ENCODE measurements around the gene EML6.

Gene EML6

DNA sequence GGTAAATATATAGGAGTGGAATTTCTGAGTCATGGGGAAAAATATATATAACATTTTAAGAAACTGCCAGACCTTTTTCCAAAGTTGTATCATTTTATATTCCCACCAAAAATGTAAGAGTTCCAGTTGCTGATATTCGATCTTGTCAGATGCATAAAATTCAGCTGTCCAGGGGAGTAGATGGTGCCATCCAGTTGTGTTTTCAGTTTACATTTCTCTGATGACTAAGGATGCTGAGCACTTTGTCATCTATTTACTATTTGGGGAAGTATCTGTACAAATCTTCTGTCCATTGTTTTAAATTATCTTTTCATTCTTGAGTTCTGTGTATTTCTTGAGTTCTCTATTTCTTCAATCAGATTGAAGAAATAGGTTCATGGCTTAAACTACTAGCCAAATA lies 200.7 kb downstream of the EML6 start:
- no peak for DNase-seq

DNA sequence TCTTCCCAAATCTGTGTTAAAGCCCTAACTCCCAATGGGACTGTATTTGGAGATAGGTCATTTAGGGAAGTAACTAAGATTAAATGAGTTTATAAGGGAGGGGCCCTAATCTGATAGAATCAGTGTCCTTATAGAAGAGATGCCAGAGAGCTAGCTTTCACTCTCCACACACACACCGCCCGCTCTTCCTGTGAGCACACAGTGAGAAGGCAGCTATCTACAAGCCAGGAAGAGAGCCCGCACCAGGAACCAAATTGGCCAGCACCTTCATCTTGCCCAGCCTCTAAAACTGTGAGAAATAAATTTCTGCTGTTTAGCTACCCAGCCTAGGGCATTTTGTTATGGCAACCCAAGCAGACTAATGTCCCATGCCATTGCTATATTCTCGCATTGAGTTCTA lies 201.6 kb downstream of the EML6 start:
- no peak for DNase-seq

DNA sequence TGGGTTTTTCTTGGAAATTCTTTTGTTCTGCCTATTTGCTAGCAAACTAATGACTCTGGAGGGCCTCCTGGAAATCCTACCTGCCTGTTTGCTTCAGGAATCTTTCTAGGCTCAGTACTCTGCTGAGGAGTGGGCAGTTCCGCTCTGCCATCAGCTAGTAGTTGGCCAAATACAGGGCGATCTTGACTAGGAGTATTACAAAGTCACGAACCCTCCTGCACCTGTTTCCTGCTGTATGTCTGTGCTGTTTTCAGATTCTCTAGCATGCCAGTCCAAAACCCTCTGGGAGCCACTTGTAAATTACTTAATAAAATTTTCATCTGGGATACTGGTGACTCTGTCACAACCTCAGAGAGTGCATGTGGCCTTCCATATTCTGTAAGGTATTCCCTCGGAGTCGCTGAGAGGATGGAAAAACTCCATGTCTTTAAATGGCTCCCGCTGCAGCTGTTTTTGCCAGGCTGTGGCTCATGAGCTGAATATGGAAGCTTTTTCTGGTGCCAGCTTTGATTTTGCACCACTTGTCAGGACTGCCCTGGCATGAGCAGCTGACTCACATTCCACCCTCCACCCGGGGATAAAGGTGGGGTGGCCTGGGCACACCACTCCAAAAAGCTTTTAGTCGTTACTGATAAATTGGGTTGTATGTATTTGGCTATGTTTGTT lies 203.8 kb downstream of the EML6 start:
- no peak for DNase-seq

DNA sequence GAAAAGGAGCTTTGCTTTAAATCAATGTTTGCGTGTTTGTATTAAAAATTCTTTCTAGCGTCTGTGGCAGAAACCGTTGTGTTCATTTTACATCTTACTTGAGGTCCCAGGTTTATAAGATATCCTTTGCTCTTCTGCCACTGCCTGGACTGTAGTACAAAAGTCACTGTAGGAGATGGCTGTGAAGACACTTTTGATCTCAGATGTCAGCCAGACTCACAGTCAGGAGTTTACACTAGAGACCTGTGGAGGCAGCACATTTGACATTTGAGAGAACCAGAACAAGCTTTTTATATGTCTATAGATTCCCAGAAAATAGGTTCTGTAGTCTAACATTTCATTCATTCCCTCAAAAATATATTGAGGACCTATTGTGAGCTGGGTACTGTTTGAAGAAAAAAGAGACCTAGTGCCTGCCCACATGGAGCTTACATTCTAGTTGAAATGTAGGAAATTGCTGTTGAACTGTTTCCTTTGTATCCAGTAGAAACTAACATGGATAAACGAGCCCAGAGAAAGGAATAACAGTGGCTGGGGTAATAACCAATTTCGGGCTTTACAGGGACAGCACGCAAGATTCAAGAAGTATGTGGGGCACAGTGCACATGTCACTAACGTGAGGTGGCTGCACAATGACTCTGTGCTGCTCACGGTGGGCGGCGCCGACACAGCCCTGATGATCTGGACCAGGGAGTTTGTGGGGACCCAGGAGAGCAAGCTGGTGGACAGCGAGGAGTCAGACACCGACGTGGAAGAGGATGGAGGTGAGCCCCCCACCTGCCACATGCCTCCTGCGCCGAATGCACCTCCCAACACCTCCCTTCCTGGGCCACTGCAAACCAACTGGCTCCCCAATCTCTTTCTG lies 204.5 kb downstream of the EML6 start:
- no peak for DNase-seq

DNA sequence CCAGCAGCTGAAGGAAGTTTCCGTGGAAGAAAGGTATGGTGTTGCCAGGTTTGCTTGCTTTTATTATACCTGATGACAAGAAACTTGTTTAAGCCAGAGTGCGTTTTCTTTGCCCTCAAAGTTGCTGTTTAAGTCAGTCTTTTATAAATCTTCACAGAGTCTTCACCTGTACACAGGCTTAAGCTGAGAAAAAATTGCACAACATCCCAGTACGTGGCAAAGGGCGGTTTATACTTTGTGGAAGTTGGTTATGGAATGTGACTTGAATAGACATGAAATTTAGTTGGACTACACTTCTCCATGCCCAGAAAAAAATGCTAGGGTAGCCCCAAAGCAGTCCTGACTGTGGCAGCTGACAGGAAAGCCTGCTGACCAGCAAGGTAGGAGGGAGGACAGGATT lies 205.3 kb downstream of the EML6 start:
- DNase-seq = no peak

DNA sequence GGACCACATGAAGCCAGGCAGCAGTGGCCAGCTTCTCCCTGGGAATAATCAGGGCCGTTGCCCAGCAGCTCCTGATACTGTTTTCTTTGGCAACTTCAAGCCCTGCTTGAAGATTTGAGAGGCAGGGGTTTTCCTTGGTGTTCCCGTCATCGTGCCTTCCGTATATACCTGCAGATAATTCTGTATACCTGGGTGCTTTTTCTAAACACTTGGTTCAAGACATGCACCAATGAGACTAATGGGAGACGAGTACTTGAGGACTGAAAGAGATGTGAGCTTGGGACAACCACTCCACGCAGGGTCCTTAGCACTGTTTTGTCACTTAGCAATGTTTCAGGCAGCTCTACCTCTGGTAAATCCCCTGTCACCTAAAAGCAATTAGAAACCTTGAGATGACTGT lies 208.0 kb downstream of the EML6 start:
- no peak for DNase-seq

DNA sequence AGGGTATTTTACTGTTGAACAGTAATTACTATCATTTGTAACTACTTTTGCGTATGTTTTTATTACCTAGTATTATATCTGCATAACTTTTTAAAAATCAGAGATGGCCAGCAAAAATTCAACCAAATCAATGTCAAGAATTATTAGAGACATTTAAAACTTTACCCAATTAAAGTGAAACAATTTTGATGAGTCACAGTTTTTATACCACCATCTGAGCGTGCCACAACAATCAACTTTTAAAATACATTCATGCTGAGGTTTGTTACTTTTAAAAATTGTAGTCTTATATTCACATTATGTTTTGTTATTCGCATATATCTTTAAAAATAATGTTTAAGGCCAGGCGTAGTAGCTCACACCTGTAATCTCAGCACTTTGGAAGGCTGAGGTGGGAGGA lies 211.9 kb downstream of the EML6 start:
- no peak for DNase-seq

DNA sequence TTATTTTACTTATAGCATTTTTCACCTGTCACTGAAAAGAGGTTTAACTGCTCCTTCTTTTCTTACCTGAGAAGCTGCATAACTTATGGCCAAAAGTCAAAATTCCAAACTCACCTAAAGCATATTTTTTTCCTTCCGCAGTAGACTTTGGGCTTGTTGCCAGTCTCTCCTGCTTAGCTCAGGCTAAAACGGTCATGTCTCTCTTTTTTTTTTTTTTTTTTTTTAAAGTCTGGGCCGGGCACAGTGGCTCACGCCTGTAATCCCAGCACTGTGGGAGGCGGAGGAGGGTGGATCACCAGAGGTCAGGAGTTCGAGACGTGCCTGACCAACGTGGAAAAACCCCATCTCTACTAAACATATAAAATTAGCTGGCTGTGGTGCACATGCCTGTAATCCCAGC lies 213.3 kb downstream of the EML6 start:
- no peak for DNase-seq

DNA sequence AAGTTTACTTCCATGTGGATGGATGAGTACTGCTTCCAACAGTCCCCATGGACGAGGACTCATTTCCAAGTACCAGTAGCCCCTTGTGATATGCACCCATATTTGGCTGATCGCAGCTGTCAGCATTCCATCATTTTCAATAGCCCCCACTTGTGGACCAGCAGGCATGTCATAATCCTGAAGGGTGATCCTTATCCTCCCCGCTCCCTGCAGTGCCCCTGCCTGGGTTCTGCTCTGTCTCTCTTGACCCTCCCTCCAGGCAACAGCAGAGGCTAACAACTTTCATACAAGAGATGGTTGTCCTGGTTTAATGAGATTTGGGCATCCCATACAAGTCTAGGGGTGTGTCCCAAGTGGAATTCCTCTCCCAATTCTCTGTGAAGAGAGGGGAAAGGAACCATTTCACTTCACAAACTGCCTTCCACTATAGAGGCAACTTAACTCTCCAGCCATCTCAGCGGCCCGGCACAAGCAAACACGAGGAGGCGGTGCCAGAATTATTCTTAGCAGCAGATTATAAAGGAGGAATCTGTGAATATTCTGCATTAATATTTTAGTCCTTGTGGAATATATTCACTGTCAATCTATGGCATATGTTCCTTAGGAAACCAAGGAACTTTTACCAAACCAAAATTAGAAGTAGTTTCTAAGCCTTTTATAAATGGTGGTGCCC lies 216.1 kb downstream of the EML6 start:
- DNase-seq = no peak

DNA sequence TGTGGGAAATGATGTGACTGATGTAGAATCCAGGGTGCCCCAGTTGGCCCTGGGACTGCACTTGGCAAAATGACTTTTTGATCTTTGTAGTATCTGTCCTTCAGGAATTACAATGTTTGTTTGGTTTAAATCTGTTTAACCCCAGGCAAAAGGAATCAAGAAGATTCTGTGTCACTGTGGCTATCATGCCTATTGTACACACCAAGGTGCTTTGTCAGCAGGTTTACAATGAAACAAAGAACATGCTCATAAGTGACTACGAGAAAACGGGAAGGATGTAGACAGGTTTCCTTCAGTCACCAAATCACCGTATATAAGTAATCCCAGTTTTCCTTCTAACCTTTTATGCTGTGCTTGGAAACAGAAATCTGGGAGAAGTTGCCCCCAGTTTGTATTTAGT lies 217.3 kb downstream of the EML6 start:
- DNase-seq = no peak

DNA sequence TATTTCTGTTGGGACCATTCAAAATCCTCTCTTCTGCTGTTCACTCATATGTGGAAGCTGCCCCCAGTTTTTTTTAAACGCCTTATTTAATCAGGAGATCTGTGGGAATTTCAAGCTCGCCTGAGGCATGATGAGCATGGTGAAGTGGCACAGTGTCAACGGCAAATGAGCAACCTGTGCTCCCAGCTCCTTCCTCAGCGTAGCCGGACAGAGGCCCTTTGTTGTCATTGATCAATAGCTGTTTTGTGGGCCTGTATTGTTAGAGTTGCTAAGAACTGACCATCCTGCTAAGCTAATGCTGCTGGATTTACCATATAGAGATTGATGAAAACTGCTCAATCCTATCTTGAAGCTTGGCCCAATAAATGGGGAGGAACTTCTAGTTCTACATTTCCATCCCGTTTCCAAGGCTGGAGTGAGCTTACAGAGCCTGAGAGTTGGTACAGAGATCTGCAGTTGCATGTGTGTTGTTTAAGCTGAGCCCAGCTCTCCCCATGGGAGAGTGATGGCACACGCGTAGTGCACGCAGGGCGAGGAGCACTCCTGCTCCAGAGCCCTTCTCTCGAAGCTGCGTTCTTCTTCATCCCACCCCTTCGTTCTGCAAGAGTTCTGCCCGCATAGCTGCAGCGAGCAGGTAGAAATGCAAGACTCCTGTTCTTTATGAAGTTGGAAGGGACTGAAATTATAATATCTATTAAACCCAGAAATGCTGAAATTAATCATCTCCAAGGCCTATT lies 218.0 kb downstream of the EML6 start:
- no peak for DNase-seq

DNA sequence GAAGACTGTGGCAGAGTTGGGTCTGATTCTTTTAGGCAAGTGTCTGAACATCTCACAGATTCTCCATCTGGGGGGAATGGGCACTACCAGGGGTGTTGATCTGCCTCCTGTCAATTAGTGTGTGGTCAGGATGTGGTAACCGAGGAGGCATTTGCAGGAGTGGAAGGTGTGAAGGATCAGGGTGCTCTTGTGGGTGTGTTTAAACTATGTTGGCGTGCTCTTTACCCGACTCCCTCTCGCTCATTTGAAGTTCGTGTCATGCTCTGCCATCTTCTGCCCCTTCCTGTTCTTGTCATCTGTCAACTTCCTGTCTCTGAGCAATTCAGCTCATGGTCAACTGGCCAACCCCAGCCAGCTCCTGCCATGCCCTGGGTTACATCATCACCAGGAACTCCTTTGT lies 218.9 kb downstream of the EML6 start:
- no peak for DNase-seq

DNA sequence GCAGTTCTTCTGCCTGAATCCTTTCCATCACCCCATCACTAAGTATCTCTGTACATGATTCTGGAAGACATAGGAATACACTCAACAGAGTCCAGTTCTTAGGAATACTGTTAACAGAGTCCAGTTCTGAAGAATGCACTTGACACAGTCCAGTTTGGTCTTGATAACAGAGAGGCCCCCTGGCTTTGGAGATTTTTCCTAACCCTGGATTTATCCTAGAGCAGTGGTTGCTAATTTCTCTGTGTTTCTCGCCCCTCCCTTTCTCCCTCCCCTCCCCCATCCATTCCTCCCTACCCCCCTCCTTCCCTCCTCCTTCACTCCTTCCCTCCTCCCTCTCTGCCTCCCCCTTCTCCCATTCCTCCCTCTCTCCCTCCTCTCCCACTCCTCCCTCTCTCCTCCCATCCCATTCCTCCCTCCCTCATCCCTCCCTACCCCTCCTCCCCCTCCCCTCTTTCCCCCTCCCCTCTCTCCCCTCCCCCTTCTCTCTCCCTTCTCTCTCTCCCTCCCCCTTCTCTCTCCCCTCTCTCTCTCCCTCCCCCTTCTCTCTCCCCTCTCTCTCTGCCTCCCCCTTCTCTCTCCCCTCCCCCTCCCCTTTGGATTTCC lies 221.4 kb downstream of the EML6 start:
- no peak for DNase-seq

DNA sequence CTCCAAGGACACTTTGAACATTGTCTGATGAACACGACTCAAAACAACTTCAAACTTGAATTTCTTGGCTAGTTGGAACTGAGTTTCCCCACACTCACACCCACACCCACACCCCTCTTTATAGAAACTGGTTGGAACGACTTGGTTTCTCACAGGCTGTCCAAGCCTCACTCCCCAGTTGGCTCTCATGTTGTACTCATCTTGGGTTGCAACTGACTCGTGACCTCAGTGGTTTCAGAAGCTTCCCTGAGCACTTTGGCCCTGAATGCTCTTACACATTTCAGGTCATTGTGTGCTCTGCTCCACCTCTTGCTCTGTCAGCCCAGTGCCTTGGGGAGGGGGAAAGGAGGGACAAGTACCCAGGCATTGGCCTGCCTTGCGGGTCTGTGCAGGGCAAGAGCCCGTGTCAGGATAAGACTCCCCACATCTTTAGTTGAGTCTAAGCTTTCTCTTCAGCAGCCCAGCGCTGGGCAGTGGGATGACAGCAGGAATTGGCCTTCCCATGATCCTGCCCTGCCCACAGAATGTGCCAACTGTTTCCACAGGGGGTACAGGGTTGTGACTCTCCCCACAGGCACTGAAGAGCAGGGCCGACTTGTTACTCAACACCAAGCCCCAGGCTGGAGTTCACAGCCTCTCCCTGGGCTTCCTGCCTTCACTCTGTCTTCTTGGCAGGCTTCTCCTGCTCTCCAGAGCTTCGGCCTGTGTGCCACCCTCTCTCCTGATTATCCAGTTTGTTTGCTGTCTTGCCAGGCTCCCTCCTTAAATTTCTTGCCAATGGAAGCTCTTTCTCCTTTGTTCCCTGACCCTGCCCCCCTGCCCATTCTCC lies 222.1 kb downstream of the EML6 start:
- no peak for DNase-seq

DNA sequence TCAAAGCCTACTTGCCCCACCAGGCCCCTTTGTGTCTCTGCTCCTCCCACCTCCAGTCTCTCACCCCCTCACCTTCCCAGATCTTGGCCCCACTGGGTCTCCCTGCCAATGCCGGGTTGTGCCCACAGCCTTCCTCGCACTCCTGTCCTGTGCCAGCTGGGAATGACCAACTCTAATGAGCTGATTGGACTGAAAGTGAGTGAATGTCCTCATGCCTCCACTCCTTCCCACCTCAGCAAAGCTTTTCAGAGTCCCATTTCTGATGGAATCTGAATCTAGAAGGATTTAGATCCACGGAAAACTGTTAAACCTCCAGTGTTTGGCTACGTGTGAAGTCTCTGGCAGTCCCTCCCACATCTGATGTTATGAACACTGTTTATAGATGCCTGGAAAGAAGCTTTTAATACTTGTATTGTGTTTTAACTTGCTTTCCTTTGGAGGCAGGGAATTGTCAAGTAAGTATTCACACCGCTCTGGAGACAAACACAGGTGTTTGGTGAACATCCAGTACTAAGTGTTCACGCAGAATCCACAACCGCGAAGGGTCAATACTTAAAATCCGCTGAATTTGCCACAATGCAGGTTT lies 222.9 kb downstream of the EML6 start:
- DNase-seq = no peak

DNA sequence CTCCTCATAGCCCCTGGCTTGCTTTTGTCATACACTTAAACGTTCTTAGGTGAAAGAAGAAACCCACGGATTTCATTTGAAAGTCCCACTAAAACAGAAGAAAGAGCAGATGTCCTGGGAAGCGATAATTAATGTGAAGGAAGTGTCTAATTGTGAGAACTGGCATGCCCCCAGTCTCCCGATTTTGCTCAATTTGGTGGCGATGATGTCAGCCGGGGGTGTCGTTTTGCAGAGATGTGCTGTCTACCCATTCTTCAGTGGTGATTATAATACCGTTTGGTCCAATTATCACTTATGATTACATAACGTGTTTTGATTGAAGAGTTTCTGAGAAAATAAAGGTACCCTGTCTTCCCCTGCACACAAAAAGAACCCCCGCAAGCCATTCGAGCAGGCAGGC lies 223.7 kb downstream of the EML6 start:
- no peak for DNase-seq

DNA sequence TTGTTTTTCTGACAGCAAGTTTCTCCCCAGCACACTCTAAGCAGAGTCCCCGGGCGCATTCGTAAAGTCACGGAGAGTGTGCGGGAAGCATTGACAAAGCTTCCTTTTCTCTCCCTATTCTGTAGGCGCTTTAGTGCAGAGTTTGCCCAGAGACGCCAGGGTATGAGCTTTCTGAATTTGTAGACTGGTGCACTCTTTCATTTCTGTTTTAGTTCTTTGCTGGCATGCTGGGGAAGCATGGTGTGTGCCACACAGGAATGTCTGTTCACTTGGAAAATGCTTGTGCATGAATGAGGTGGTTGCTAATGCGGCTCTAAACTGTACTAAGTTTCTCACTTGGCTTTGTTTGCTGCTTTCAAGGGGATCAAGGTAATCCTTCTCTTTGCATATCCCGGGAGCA lies 224.2 kb downstream of the EML6 start:
- DNase-seq = no peak

DNA sequence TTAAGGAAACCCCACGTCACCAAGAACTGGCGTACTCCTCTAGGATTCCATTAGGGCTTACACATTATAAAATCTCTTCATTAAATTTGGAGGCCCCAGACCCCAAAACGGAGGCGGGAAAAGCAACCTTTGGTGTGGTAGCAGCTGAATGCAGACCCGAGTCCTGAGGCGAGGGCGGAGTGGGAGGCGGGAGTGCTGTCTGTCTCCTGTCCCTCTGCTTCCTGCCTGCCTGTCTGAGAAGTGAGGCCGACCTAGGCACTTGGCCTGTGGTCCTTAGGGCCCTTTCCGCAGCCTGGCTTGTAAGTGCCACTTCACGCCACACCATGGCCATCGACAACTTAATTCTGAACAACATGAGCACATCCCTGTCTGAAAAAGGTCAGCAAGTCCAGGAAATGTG lies 224.7 kb downstream of the EML6 start:
- DNase-seq = no peak

DNA sequence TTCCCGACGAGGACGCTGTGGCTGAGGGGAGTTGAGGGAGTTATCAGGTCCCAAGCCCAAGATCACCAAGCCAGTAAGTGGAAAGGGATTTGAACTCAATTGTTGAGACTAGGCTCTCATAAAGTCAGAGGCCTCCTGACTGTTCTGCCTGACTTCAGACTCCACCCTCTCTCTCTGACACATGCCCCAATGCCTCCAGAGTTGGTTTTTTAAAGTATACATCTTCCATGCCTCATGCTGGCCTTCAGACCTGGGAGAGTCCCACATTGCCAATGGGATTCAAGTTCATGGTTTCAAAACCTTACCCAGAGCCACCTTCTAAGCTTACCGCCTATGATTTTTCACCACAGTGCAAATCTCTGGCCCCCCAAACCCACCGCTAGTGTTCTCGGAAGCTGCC lies 226.0 kb downstream of the EML6 start:
- DNase-seq = no peak

DNA sequence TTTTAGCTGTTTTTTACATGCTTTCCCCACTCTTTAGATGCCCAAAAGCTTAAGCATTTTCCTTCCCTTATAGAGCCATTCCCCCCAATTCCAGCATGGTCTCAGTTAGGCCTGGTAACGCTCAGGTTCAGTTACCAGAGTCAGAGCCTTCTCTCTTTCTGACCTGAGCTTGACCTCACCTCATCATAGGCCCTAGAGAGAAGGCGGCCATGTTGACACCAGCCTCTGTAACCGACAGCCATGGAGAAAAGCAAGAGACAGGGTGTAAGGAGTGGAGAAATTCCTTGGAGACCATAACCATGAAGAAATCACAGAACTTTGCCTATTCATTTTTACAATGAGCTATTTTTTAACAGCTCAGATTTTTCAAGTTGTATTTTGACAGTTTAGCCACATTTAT lies 227.3 kb downstream of the EML6 start:
- no peak for DNase-seq

DNA sequence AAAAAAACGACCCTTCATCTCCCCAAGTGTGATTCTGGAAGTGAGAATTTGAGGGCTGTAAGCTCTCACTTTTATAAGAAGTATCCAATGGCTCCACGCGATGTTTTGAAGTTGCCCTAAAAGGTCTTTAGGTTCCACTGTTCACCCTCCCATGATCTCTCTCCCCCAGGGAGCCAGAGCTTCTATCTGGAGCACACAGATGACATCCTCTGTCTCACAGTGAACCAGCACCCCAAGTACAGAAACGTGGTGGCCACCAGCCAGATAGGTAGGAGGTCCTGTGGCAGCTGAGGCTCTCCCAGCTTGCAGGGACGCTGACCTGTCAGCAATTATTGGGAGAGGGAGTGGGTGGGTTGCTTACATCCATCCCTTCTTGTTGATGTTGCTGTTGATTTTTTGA lies 229.0 kb downstream of the EML6 start:
- no peak for DNase-seq

DNA sequence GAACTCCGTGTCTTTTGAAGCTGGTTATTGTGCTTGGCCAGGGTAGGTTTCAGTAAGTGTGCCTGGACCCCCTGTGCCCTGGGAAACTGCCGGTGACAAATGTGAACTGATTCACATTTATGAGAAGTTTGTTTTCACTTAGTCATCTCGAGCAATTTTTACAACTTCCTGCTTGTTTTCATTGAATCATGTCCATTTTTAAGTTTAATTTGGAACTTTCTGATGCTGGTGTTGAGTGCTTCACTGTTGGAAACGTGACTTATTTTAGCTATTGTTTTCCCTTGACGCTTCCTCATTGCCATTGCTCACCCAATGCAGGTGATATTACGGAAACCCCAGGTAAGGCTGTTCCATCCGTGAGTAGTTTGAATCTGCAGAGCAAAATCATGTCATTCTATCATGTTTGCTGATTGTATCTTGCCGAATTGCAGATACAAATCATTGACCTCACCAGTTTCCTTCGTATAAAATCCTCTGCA lies 229.6 kb downstream of the EML6 start:
- no peak for DNase-seq

All from NCI-H748 treated with DMSO at 0.1 percent for 48 hours (cell line).